ENCODE results near the gene CTDSPL. TPM values are rescaled to one million over a fixed set of nuclear protein-coding genes. Genes with fewer than 3 reads are reported as not detected.

CTDSPL gene
- total and polyA plus RNA-seq, 2 experiments from 2014 or later: 29.2 to 33.7 TPM

DNA sequence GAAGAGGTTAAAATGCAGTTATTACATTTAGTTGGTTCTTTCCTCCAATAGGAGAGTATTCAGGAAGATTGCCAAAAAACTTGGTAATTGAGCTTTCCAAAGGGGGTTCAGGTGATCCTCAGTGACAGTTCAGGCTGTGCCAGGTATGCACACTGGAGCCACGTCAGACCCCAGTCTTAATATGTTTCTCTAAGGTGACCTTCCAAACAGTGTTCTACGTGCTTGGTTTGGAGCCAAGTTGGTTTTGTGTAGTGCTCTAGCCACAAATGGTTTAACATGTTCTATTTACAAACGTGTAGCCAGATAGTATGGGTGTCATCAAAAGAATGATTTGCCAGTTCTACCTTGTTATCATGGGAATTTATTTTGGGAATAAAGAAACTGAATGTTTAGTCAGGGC is 21.0 kb downstream of the CTDSPL start:
- Histone ChIP-seq H3K4me2 (no peak overlapping the region), H3K9me2 (replicated peaks; ENCODE audit: insufficient read depth) (no peaks in the 10 kb centered on the region), H3K9me3 (ENCODE audit: low read depth) (no peaks in the 10 kb centered on the region), H3K27ac (no peak overlapping the region), H3K4me3 (no peak overlapping the region), H3K79me2 (peaks cover 97% of the 10 kb centered on the region), H3K36me3 (replicated peaks; ENCODE audit: insufficient read depth, low read depth) (no peaks in the 10 kb centered on the region), H3K4me1 (ENCODE audit: insufficient read depth) (no peaks in the 10 kb centered on the region), H4K20me1 (ENCODE audit: insufficient read depth, poor library complexity, severe bottlenecking) (peaks cover 7% of the 10 kb centered on the region), H3K27me3 (no peaks in the 10 kb centered on the region), H2AFZ (no peak overlapping the region)
- TF ChIP-seq, protein P1, sequence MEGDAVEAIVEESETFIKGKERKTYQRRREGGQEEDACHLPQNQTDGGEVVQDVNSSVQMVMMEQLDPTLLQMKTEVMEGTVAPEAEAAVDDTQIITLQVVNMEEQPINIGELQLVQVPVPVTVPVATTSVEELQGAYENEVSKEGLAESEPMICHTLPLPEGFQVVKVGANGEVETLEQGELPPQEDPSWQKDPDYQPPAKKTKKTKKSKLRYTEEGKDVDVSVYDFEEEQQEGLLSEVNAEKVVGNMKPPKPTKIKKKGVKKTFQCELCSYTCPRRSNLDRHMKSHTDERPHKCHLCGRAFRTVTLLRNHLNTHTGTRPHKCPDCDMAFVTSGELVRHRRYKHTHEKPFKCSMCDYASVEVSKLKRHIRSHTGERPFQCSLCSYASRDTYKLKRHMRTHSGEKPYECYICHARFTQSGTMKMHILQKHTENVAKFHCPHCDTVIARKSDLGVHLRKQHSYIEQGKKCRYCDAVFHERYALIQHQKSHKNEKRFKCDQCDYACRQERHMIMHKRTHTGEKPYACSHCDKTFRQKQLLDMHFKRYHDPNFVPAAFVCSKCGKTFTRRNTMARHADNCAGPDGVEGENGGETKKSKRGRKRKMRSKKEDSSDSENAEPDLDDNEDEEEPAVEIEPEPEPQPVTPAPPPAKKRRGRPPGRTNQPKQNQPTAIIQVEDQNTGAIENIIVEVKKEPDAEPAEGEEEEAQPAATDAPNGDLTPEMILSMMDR (IDR thresholded peaks at IDR 0.05; ENCODE audit: poor library complexity): no peak
- no peak for TF ChIP-seq EZH2phosphoT487 (IDR thresholded peaks at IDR 0.05; ENCODE audit: low read depth, severe bottlenecking, unreplicated experiment)
- TF ChIP-seq EZH2 (IDR thresholded peaks at IDR 0.05; ENCODE audit: borderline replicate concordance): no peak
- WGBS (ENCODE audit: low lambda C conversion rate, missing lambda C conversion rate): 92% methylated on average over 3 of the region's 3 CpGs
- DNase-seq (ENCODE audit: low spot score): no peak

DNA sequence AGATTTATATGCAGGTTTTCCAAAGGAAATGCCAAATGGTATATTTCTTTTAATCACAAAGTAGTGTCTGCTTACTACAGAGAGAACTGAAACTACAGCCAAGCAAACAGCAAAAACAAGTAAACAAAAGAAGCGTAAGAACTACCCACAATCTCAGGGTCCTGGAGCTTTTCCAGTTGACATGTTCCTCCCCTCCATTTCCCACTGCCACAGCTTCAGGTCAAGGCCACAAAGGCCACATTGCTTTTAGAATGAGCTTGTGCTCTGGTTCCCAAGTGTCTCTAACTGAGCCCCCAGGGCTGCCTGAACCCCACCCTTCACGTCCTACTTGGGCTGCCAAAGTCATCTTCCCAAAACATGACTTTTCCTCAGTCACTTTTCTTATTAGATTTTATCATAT is 24.1 kb downstream of the CTDSPL start:
- Histone ChIP-seq H4K20me1 (ENCODE audit: insufficient read depth, poor library complexity, severe bottlenecking) (peaks cover 13% of the 10 kb centered on the region), H3K27me3 (no peaks in the 10 kb centered on the region), H3K9me3 (ENCODE audit: low read depth) (no peaks in the 10 kb centered on the region), H2AFZ (no peak overlapping the region), H3K4me1 (ENCODE audit: insufficient read depth) (no peaks in the 10 kb centered on the region), H3K79me2 (peaks cover 97% of the 10 kb centered on the region), H3K36me3 (replicated peaks; ENCODE audit: insufficient read depth, low read depth) (no peaks in the 10 kb centered on the region), H3K4me2 (no peak overlapping the region), H3K9me2 (replicated peaks; ENCODE audit: insufficient read depth) (no peaks in the 10 kb centered on the region), H3K27ac (no peak overlapping the region), H3K4me3 (no peak overlapping the region)
- WGBS (ENCODE audit: low lambda C conversion rate, missing lambda C conversion rate): 75% methylated on average over 2 of the region's 2 CpGs
- no peak for TF ChIP-seq EZH2phosphoT487 (IDR thresholded peaks at IDR 0.05; ENCODE audit: low read depth, severe bottlenecking, unreplicated experiment)
- TF ChIP-seq EZH2 (IDR thresholded peaks at IDR 0.05; ENCODE audit: borderline replicate concordance): no peak
- TF ChIP-seq, protein P1 (IDR thresholded peaks at IDR 0.05; ENCODE audit: poor library complexity): no peak
- DNase-seq (ENCODE audit: low spot score): no peak

DNA sequence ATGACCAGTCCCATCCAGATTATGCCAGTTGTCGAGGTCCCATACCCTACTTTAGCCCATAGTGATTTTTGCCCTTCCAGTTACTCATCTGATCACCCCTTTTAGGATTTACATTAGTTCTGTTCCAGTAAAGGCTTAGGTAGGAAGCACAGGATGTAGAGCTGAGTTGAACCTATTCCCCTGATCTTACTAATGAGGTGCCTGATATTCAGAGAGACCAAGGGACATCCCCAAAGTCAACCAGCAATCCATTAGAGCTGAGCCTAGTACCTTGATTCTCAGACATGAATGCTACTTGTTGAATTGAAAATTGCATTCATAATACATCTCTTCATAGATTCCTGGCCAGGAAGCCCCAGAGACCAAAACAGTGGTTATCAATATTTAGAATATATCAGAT is 24.7 kb downstream of the CTDSPL start:
- Histone ChIP-seq H3K4me2 (no peak overlapping the region), H3K4me3 (no peak overlapping the region), H3K27ac (no peak overlapping the region), H4K20me1 (ENCODE audit: insufficient read depth, poor library complexity, severe bottlenecking) (peaks cover 13% of the 10 kb centered on the region), H3K36me3 (replicated peaks; ENCODE audit: insufficient read depth, low read depth) (no peaks in the 10 kb centered on the region), H3K27me3 (no peaks in the 10 kb centered on the region), H2AFZ (no peak overlapping the region), H3K9me3 (ENCODE audit: low read depth) (no peaks in the 10 kb centered on the region), H3K9me2 (replicated peaks; ENCODE audit: insufficient read depth) (no peaks in the 10 kb centered on the region), H3K79me2 (peaks cover 97% of the 10 kb centered on the region), H3K4me1 (ENCODE audit: insufficient read depth) (no peaks in the 10 kb centered on the region)
- no peak for DNase-seq (ENCODE audit: low spot score)
- WGBS (ENCODE audit: low lambda C conversion rate, missing lambda C conversion rate): 96% methylated on average over 1 of the region's 1 CpG
- TF ChIP-seq EZH2 (IDR thresholded peaks at IDR 0.05; ENCODE audit: borderline replicate concordance) (no peak), EZH2phosphoT487 (IDR thresholded peaks at IDR 0.05; ENCODE audit: low read depth, severe bottlenecking, unreplicated experiment) (no peak)
- TF ChIP-seq, protein P1 (IDR thresholded peaks at IDR 0.05; ENCODE audit: poor library complexity): no peak

DNA sequence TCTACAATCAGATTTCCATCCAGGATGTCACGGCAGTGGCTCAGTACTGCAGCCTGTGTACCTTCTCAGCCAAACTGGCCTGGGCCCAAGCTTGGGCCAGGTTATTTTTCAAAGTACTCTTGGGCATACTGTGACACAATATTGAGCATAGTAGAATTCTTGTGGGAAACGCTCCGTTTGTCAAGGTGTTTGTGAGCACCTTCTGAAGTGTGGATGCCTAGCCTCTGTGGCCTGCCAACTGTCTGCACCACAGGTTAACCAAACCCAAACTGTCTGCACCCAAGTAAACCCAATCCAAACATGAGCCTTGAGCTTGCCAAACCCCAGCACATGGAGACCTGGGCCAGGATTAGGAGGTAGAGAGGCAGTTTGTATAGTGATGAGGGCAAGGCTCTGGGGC is 25.4 kb downstream of the CTDSPL start:
- H3K4me1 ChIP-seq (ENCODE audit: insufficient read depth): no peaks in the 10 kb centered on the region
- H3K27me3 ChIP-seq: no peaks in the 10 kb centered on the region
- H3K36me3 ChIP-seq (replicated peaks; ENCODE audit: insufficient read depth, low read depth): no peaks in the 10 kb centered on the region
- no peak overlapping the region for H3K4me2 ChIP-seq
- H3K27ac ChIP-seq: no peak overlapping the region
- WGBS (ENCODE audit: low lambda C conversion rate, missing lambda C conversion rate): 95% methylated on average over 3 of the region's 3 CpGs
- no peak for DNase-seq (ENCODE audit: low spot score)
- H3K4me3 ChIP-seq: no peak overlapping the region
- no peak overlapping the region for H2AFZ ChIP-seq
- peaks cover 13% of the 10 kb centered on the region for H4K20me1 ChIP-seq (ENCODE audit: insufficient read depth, poor library complexity, severe bottlenecking)
- H3K79me2 ChIP-seq: peaks cover 96% of the 10 kb centered on the region
- H3K9me3 ChIP-seq (ENCODE audit: low read depth): no peaks in the 10 kb centered on the region
- no peaks in the 10 kb centered on the region for H3K9me2 ChIP-seq (replicated peaks; ENCODE audit: insufficient read depth)
- no peak for TF ChIP-seq EZH2phosphoT487 (IDR thresholded peaks at IDR 0.05; ENCODE audit: low read depth, severe bottlenecking, unreplicated experiment)
- TF ChIP-seq EZH2 (IDR thresholded peaks at IDR 0.05; ENCODE audit: borderline replicate concordance): no peak
- TF ChIP-seq, protein P1 (IDR thresholded peaks at IDR 0.05; ENCODE audit: poor library complexity): no peak
